Erythroblast (primary cell): ENCODE data around the gene EIF4G3.
"Not testable (repeated sequence)": the region's sequence is repeated elsewhere in the genome, so short reads cannot be mapped to it uniquely, and the experiment has no call there.

Source experiments
- DNase-seq, 2 experiments: peaks; one replicate each; lab custom pipeline; 2025; lab: John Stamatoyannopoulos, UW
- GATA1 ChIP-seq: IDR thresholded peaks from 2 replicates; pipeline ENCODE4 v1.6.1; 2011; ENCODE audit warnings: low read depth, mild to moderate bottlenecking, control low read depth, low read length, moderate library complexity
- POLR2A ChIP-seq: IDR thresholded peaks from 2 replicates; pipeline ENCODE4 v1.6.1; 2011; ENCODE audit warnings: mild to moderate bottlenecking, low read length

EIF4G3 gene

DNA sequence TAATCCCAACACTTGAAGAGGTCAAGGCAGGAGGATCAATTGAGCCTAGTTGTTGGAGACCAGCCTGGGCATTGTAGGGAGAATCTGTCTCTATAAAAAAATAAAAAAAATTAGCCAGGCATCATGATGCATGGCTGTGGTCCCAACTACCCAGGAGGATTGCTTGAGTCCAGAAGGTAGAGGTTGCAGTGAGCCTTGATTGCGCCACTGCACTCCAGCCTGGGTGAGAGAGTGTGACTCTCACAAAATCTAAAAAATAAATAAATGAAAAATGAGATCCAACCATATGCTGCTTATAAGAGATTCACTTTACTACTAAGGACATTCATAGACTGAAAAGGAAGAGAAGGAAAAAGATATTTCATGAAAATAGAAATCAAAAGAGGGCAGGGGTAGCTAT is 342.5 kb downstream of the EIF4G3 start:
- TF ChIP-seq GATA1 (no peak), POLR2A (no peak)
- DNase-seq: no peak

DNA sequence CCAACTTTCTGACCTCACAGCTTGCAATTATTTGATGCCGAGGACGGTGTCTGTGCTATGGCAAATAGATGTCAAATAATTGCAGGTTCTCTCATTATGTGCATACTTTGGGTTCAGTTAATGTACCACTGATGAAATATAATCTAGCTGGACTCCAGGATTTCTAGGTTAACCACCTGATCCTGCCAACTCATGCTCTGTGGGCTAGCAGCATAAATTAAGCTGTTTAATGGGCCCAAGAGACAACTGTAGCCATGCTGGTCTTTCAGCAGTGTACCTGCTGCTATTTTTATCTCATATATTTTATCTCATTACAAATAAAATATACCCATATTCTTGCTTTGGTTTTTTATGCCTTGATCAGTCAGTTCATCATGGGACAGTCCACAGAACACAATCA is 346.3 kb downstream of the EIF4G3 start:
- no peak for DNase-seq
- TF ChIP-seq GATA1 (no peak), POLR2A (no peak)

GRCh38 chr1:20829946-20830345 is 346.8 kb downstream of the EIF4G3 start:
- TF ChIP-seq POLR2A: no peak
- no peak for TF ChIP-seq GATA1
- DNase-seq: no peak

GRCh38 chr1:20829531-20829930 is 347.2 kb downstream of the EIF4G3 start:
- no peak for TF ChIP-seq POLR2A
- TF ChIP-seq GATA1: no peak

GRCh38 chr1:20823845-20824244 is 352.9 kb downstream of the EIF4G3 start:
- no peak for DNase-seq
- no peak for TF ChIP-seq POLR2A
- no peak for TF ChIP-seq GATA1

More at GRCh38 chr1:20829531-20829930, 347.2 kb downstream of the EIF4G3 start:
- no peak for DNase-seq

- no peak for DNase-seq
- TF ChIP-seq POLR2A (no peak), GATA1 (no peak)
Observed at GRCh38 chr1:20821466-20821865, 355.2 kb downstream of the EIF4G3 start.

GRCh38 chr1:20819818-20820217 is 356.9 kb downstream of the EIF4G3 start:
- TF ChIP-seq GATA1: no peak
- TF ChIP-seq POLR2A: no peak
- DNase-seq: no peak

- no peak for DNase-seq
- no peak for TF ChIP-seq GATA1
- TF ChIP-seq POLR2A: no peak
Observed at GRCh38 chr1:20814534-20814871, 362.2 kb downstream of the EIF4G3 start.

GRCh38 chr1:20811916-20812315 is 364.8 kb downstream of the EIF4G3 start:
- DNase-seq: no peak
- TF ChIP-seq GATA1 (no peak), POLR2A (no peak)

DNA sequence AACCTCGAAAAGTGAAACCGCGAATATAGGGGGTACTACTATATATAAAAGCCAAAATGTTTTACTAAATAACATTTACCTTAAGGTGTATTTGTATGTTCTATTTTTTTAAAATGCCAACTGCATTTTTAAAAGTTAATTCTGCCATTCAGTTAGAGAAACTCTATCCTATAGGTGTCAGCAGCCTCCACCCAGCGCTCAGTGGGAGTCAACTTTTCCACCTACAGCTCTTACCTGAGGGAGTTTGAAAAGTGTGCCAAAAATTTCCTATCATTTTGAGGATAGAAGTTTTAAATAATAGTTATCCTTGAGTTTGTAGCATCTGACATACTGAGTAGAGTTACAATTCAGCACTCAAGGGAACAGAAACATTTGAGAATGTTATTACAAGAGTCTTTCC is 383.5 kb downstream of the EIF4G3 start:
- TF ChIP-seq POLR2A (no peak), GATA1 (no peak)
- no peak for DNase-seq

- DNase-seq: no peak
- TF ChIP-seq GATA1: no peak
- no peak for TF ChIP-seq POLR2A
Observed at GRCh38 chr1:20792196-20792595, 384.5 kb downstream of the EIF4G3 start.

- no peak for TF ChIP-seq POLR2A
- no peak for TF ChIP-seq GATA1
- no peak for DNase-seq
Observed at GRCh38 chr1:20790785-20791184, 385.9 kb downstream of the EIF4G3 start.

GRCh38 chr1:20789598-20789997 is 387.1 kb downstream of the EIF4G3 start:
- DNase-seq: not testable (repeated sequence)

- peak; percentile 52 to 64 for DNase-seq
- no peak for TF ChIP-seq GATA1
- TF ChIP-seq POLR2A: no peak
Observed at GRCh38 chr1:20787840-20788795, 388.6 kb downstream of the EIF4G3 start.
